Activated T-cell treated with anti-CD3 and anti-CD28 coated beads, Interleukin-2, amount 50 U/mL, for 72 hours (primary cell): Measurements from ENCODE around the gene MAP7D3. TPM values are rescaled to one million over a fixed set of nuclear protein-coding genes. Genes with fewer than 3 reads are reported as not detected.
A peak's percentile ranks its signal among the peaks of the same experiment; 100 is the strongest.

ENCODE experiments used
- ATAC-seq, 2 donors: fragments of 150-1000 bp; cut with Tn5 transposase; replicated peaks in 1 of 2; 2 replicates each; pipeline ENCODE4 v1.10.0; 2021; ENCODE audit warnings: moderate library complexity in 2 of 2, mild to moderate bottlenecking in 1 of 2
- DNase-seq, 2 donors: peaks; one replicate each; pipeline ENCODE4 v3.0.0; 2021 to 2022; ENCODE audit warnings: mixed read lengths in 1 of 2
- H3K27ac Mint-ChIP-seq: one replicate; pipeline ENCODE4 v1.8.0; 2022; ENCODE audit warnings: mild to moderate bottlenecking, moderate library complexity, mixed read lengths
- H3K27me3 Mint-ChIP-seq: one replicate; pipeline ENCODE4 v1.8.0; 2022; ENCODE audit warnings: low read depth, mixed read lengths
- H3K36me3 Mint-ChIP-seq, 2 donors: one replicate each; pipeline ENCODE4 v1.8.0; 2022; ENCODE audit warnings: mixed read lengths in 2 of 2, mild to moderate bottlenecking in 1 of 2; ENCODE audit not compliant: insufficient read depth in 2 of 2
- H3K4me1 Mint-ChIP-seq: one replicate; pipeline ENCODE4 v1.8.0; 2022; ENCODE audit warnings: low read depth, mixed read lengths
- H3K4me3 Mint-ChIP-seq, 2 donors: one replicate each; pipeline ENCODE4 v1.8.0; 2022; ENCODE audit warnings: mild to moderate bottlenecking in 2 of 2, mixed read lengths in 2 of 2, moderate library complexity in 2 of 2
- H3K9me3 Mint-ChIP-seq, 2 donors: one replicate each; pipeline ENCODE4 v1.8.0; 2022; ENCODE audit warnings: mixed read lengths in 2 of 2
- total RNA-seq, 2 donors: library from RNA; stranded (reverse); gene quantifications; one replicate each; pipeline ENCODE4 v1.2.3, GENCODE V29; 2022

MAP7D3 gene
- total RNA-seq, 2 donors from 2014 or later, result 11.3 to 11.8 TPM

DNA sequence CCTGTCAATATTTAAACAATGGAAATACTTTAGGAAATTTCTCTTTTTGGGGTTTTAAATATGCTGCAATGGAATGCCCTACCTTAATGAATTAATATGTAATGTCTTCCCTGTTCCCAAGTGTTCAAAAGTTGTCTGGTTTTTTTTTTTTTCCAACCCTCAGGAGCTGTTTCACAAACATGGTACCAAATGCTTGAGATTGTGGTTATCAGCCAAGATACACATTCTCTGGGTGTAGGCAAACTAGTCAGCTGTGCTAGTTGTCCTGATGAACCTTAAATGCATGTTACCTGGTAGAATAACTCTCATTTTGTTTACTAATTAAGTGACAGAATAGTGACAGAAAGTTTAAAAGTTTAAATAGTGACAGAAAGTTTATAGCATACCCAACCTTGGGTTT, 53.2 kb downstream of the MAP7D3 start:
- Mint-ChIP-seq H3K27ac (no peak overlapping the region), H3K36me3 (no peaks in the 10 kb centered on the region), H3K9me3 (no peaks in the 10 kb centered on the region), H3K4me3 (no peak overlapping the region), H3K4me1 (peaks cover 14% of the 10 kb centered on the region), H3K27me3 (peaks cover 39% of the 10 kb centered on the region)
- ATAC-seq (no peak), DNase-seq (no peak)

DNA sequence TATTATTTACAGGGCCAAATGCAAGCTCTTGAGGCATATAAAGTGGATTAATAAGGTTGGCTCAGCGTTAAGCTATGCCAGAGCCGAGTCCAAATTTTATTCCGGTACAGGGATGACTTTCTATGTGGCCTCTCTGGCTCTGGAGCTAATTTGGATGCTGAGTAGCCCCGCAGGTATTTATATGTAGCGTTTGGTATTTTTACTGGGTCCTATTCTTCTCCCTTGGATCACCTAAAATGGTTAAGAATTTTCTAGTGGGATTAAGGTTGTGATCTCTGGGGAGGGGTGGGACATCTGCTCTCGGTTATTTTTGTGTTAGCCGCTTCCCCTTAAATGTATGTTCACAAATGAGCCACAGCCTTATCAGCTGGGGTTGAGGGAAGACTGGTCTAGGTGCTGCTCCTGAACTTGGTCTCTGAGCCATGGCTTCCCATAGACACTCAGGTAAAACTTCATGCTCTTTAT, 54.5 kb downstream of the MAP7D3 start:
- peaks cover 22% of the 10 kb centered on the region for H3K4me1 Mint-ChIP-seq
- H3K4me3 Mint-ChIP-seq, result no peak overlapping the region
- ATAC-seq (no peak), DNase-seq (no peak)
- H3K36me3 Mint-ChIP-seq, result no peaks in the 10 kb centered on the region
- no peak overlapping the region for H3K27ac Mint-ChIP-seq
- H3K27me3 Mint-ChIP-seq, result peaks cover 39% of the 10 kb centered on the region
- H3K9me3 Mint-ChIP-seq, result no peaks in the 10 kb centered on the region

DNA sequence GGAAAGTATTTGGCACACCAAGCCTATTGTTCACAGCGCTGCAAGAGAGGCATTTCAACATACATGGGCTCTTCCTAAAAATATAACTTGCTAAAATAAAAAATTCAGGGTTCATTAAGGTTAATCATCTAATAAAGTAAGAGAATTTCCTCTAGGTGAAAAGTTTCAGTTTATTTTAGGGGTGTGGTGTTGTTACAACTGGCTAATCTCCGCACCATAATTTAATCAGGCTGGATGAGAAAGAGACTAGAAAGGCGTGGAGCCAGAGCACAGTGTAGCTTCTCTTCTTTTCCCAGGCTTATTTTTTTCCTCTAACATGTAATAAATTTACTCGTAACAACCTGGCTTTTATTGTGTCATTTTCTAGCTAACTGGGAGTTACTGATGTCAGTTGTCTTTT, 56.0 kb downstream of the MAP7D3 start:
- Mint-ChIP-seq H3K4me3 (no peak overlapping the region), H3K4me1 (peaks cover 27% of the 10 kb centered on the region), H3K27ac (no peak overlapping the region), H3K9me3 (no peaks in the 10 kb centered on the region), H3K36me3 (no peaks in the 10 kb centered on the region), H3K27me3 (peaks cover 43% of the 10 kb centered on the region)
- no peak for DNase-seq
- no peak for ATAC-seq

DNA sequence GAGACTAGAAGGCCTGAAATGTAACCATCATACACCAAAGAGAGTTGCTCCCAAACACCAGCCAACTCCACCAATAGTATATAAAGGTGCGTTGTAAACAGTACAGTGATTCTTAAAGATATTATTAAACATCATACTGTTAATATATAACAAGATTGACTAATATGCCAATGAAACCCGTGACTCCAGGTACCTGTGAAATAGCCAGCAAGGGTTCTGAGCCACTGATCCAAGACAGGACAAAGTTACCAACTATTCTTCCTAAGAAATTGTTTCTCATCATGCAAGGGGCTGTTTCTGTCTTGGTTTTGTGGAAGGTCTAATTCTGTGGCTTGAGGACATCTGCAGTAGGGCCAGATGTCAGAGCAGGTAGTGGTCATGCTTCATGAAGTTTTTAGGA, 56.7 kb downstream of the MAP7D3 start:
- DNase-seq (no peak), ATAC-seq (no peak)
- H3K4me1 Mint-ChIP-seq, result peaks cover 27% of the 10 kb centered on the region
- no peak overlapping the region for H3K27ac Mint-ChIP-seq
- H3K36me3 Mint-ChIP-seq, result no peaks in the 10 kb centered on the region
- peaks cover 48% of the 10 kb centered on the region for H3K27me3 Mint-ChIP-seq
- H3K9me3 Mint-ChIP-seq, result no peaks in the 10 kb centered on the region
- H3K4me3 Mint-ChIP-seq, result no peak overlapping the region

DNA sequence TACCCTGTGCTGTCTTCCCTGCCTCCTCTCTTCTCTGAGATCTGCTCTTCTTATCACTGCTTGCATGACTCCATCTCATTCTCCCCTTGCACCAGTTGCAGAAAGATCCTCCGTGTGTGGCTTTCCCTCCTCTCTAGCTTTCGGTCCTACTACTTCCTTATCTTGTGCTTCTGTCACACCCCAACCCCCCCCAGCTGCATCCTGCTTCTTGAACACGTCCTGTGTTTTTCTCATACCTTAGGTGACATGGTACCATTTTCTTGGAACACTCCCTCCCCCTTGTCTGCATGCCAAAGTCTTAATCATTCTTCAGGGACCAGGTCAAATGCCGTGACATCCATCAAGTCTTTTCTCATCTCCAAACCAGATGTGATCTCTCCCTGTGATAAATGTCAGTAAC, 57.4 kb downstream of the MAP7D3 start:
- H3K4me1 Mint-ChIP-seq, result peaks cover 27% of the 10 kb centered on the region
- ATAC-seq (no peak), DNase-seq (no peak)
- no peaks in the 10 kb centered on the region for H3K36me3 Mint-ChIP-seq
- peaks cover 50% of the 10 kb centered on the region for H3K27me3 Mint-ChIP-seq
- peak overlapping the region; percentile 29 for H3K27ac Mint-ChIP-seq
- peak overlapping the region; percentile 3 to 23 for H3K4me3 Mint-ChIP-seq
- no peaks in the 10 kb centered on the region for H3K9me3 Mint-ChIP-seq

DNA sequence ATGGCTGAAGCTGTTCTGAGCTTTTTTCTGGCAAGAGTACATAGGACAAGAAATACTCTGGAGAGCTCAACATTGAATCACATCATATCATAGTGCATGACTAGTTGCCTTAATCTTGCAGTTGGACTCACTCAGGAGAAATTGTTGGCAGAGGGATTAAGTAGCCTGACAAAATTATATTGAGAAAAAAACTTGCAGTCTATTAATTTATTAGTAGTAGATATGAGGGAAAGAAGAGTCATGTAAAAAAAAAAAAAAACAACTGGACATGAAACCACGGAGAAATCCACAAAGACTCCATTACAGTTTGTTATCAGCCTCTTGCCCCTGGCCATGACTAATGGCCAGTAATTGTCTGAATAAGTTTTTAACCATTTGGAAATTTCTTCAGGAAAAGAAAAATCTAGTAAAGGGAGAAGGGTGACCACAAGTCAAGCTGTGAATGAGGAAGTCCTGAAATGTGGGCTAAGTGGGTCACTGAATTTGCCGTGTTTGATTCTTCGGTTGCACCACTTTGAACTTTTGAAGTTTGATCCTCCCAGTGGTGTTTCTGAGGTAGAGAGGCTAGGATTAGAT, 58.3 kb downstream of the MAP7D3 start:
- DNase-seq, result no peak
- H3K27ac Mint-ChIP-seq, result peak overlapping the region; percentile 8
- H3K4me3 Mint-ChIP-seq, result peak overlapping the region in 1 of 2 donors; percentile 17
- peaks cover 41% of the 10 kb centered on the region for H3K27me3 Mint-ChIP-seq
- no peaks in the 10 kb centered on the region for H3K9me3 Mint-ChIP-seq
- H3K36me3 Mint-ChIP-seq, result no peaks in the 10 kb centered on the region
- peaks cover 27% of the 10 kb centered on the region for H3K4me1 Mint-ChIP-seq
- ATAC-seq, result no peak

DNA sequence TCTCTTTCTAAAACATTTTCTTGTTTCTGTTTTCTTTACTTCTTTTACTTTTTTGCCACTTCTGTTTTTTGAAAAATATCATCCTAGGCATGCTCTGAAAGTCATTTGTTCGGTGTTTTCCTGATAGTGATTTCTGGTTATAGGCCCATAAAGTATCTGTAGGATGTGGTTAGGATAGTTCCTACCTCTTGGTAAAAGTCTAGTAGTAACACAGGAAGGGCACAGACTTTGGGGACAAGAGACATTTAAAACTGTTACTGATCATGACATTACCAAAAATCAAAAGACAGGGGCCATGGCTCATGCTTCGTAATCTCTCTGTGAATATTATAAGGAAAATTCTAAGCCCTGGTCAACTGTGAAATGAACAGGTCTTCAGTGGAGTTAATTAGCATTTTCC, 59.1 kb downstream of the MAP7D3 start:
- no peak for DNase-seq
- peak overlapping the region in 1 of 2 donors; percentile 17 for H3K4me3 Mint-ChIP-seq
- H3K4me1 Mint-ChIP-seq, result peaks cover 27% of the 10 kb centered on the region
- no peaks in the 10 kb centered on the region for H3K9me3 Mint-ChIP-seq
- ATAC-seq, result no peak
- no peaks in the 10 kb centered on the region for H3K36me3 Mint-ChIP-seq
- peak overlapping the region; percentile 8 for H3K27ac Mint-ChIP-seq
- peaks cover 41% of the 10 kb centered on the region for H3K27me3 Mint-ChIP-seq

DNA sequence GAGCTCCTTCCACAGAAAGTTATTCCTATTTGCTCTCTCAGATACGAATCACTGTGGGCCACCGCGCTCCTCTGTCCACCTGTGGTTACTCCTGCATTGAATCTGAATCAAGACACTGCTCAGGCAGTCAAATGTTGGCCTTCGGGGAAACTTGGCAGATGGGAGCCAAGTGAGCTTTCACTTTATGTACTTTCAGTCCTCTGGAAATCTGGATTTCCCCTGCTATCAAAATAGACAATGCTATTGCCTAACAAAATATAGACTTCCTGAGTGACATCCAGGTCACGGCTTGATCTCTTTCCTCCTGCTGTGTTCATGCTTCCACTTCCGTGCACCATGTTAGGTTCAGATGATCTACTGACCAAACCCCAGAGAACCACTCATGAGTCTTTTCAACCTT, 60.0 kb downstream of the MAP7D3 start:
- H3K36me3 Mint-ChIP-seq, result no peaks in the 10 kb centered on the region
- no peak for ATAC-seq
- no peak for DNase-seq
- H3K27me3 Mint-ChIP-seq, result peaks cover 41% of the 10 kb centered on the region
- H3K4me3 Mint-ChIP-seq, result no peak overlapping the region
- H3K27ac Mint-ChIP-seq, result no peak overlapping the region
- H3K4me1 Mint-ChIP-seq, result peaks cover 27% of the 10 kb centered on the region
- no peaks in the 10 kb centered on the region for H3K9me3 Mint-ChIP-seq

DNA sequence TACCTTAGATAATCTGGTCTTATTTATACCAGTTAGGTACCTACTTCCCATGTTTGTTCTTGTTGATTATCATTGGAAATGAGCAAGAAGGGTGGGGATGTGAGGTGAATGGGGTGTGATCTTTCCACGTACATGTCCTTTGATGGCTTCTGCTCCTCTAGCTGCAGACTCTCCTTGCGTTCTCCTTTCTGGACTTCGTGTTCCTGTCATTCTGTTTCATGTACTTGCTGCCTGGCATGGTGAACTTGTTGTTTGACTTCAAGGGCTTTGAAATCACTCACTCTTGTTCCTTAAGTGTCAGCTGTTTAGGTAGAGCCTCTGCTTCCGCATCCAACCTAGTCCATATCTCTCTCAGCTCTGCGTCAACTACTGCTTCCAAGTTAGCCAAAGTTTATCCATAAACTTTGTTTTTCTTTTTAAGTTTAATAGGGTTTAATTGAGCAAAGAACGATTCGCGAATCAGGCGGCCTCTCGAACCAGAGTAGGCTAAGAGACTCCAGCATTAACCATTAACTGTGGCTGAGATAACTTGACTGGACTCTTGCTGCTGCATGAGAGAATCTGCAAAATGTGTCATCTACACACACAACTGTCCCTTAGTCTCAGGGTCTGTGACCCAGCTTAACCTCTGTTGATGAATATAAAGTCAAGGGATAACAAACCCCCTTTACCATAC, 61.0 kb downstream of the MAP7D3 start:
- ATAC-seq, result no peak
- Mint-ChIP-seq H3K27ac (no peak overlapping the region), H3K27me3 (peaks cover 31% of the 10 kb centered on the region), H3K9me3 (no peaks in the 10 kb centered on the region), H3K36me3 (no peaks in the 10 kb centered on the region), H3K4me3 (no peak overlapping the region), H3K4me1 (peaks cover 27% of the 10 kb centered on the region)
- DNase-seq, result no peak

DNA sequence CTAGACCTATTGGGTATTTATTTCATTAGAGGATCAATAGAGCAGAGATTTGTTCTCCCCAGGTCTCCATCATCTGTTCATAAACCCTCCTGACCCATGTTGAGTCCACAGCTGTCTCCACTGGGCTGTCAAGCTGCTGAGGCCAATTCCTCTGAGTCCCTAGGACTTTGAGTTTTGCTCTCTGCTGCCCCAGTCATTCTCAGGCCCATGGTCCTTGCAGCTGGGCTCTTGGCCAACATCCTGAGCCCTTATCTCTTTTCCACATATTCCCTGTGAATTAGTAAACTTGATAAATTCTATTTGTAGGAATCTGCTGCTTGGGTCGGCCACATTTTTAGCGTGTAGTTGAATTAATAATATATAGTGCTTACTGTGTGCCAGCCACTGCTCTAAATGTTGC, 62.0 kb downstream of the MAP7D3 start:
- Mint-ChIP-seq H3K27ac (no peak overlapping the region), H3K4me3 (no peak overlapping the region), H3K36me3 (no peaks in the 10 kb centered on the region), H3K9me3 (no peaks in the 10 kb centered on the region), H3K27me3 (peaks cover 28% of the 10 kb centered on the region), H3K4me1 (peaks cover 27% of the 10 kb centered on the region)
- ATAC-seq (no peak), DNase-seq (no peak)

DNA sequence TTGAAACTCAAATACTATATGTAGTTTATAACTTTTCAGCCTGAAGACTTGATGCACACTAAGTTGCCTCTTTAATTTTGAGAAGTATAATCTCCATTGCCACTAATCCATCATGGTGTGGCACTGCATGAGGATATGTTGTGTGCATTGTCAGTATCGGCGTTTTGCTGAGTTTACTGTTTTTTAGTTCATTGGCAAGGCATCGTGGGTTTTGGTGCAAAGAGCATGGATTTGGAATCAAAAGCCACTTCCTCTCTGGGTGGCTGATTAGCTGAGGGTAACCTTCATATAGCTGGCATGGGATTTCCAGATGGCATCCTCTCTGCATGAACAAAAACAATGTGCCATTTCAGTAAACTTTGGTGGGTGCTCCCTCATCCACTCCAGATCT, 65.2 kb downstream of the MAP7D3 start:
- H3K27me3 Mint-ChIP-seq, result peaks cover 12% of the 10 kb centered on the region
- H3K9me3 Mint-ChIP-seq, result no peaks in the 10 kb centered on the region
- H3K4me3 Mint-ChIP-seq, result no peak overlapping the region
- no peak for DNase-seq
- no peak for ATAC-seq
- no peaks in the 10 kb centered on the region for H3K36me3 Mint-ChIP-seq
- no peaks in the 10 kb centered on the region for H3K4me1 Mint-ChIP-seq
- H3K27ac Mint-ChIP-seq, result no peak overlapping the region

DNA sequence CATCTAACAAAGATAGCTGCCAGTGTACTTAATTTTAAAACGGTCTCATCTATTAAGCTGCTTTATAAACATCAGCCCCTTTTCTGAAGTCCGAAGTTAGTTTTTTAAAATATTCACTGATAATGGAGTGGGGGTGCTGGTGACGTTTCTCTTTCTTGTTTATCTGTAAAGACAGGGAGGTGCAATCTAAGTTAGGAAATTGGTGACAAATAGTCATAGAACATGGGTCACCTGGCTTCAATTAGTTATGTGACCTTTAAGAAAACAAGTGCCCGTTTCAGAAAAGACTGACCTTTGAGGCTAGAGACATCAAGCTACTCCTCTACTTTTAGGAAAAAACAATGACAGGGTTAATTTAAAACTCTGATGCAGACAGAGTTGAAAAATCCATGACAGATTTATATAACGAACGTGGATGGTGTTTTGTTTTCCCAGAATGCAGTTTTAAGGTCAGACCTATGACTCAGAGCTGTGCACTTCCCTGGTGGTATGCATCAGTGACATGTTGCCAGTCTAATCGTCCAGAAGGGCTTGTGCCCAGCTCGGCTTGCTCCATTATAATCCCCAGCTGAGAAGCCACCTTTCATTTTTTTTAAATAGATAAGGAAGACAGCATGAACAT, 65.7 kb downstream of the MAP7D3 start:
- H3K36me3 Mint-ChIP-seq, result no peaks in the 10 kb centered on the region
- peaks cover 11% of the 10 kb centered on the region for H3K27me3 Mint-ChIP-seq
- H3K4me3 Mint-ChIP-seq, result no peak overlapping the region
- no peak for DNase-seq
- no peak overlapping the region for H3K27ac Mint-ChIP-seq
- no peaks in the 10 kb centered on the region for H3K4me1 Mint-ChIP-seq
- ATAC-seq, result no peak
- H3K9me3 Mint-ChIP-seq, result no peaks in the 10 kb centered on the region

DNA sequence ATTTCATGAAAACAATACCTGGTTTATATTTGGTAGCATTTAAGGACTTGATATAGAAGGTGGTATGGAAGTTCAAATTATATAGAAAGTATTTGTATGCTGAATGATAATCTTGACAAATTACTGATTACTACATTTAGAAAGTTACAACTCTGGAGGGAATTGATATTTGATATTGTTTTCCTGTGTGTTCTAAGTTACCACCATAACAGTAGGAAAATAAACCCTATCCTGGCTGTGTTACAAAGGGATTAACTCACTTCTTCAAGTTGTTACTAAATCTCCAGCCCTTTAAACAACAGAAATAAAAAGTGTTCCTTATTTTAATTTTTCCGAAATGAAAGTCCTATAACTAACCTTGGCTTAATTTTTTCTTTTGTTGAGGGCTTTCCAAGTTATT, 67.3 kb downstream of the MAP7D3 start:
- Mint-ChIP-seq H3K9me3 (no peaks in the 10 kb centered on the region), H3K4me3 (no peak overlapping the region), H3K36me3 (no peaks in the 10 kb centered on the region), H3K4me1 (no peaks in the 10 kb centered on the region), H3K27ac (no peak overlapping the region), H3K27me3 (peaks cover 8% of the 10 kb centered on the region)
- DNase-seq (no peak), ATAC-seq (no peak)
